ENCODE data around the gene SASH1. TPM values are rescaled to one million over a fixed set of nuclear protein-coding genes. Genes with fewer than 3 reads are reported as not detected.

The SASH1 gene
- total and polyA plus RNA-seq, 9 of the 15 experiments (the other 6 are each of a cell fraction or from before 2014, with no cell fraction given): 0.35 to 3.5 (median 1.6) TPM

DNA sequence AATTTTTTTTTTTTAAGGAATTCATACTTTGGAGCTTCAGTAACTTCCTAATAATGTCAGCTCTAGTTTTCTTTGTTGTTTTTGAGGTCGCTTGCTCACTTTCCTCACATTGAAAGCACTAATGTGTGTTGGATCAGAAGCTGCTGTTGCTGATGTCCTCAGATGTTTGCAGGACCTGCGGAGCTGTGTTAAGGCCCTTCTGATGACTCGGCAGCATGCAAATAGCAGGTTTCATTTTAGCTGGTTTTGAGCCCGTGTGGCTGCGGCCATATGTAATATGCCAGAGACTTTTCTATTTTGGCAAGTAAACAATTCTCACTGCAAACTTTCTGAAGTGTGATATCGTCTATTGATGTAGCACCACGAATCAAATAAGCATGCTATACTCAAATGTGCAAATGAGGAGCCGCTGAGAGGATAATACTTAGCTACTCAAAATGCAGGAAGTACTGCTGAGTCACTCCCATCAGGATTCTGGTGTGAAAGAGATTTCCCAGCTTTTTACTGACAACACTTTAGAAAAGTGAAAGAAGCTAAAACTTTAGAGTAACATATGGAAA is 187.8 kb downstream of the SASH1 start (continued):
- TF ChIP-seq, protein P1, sequence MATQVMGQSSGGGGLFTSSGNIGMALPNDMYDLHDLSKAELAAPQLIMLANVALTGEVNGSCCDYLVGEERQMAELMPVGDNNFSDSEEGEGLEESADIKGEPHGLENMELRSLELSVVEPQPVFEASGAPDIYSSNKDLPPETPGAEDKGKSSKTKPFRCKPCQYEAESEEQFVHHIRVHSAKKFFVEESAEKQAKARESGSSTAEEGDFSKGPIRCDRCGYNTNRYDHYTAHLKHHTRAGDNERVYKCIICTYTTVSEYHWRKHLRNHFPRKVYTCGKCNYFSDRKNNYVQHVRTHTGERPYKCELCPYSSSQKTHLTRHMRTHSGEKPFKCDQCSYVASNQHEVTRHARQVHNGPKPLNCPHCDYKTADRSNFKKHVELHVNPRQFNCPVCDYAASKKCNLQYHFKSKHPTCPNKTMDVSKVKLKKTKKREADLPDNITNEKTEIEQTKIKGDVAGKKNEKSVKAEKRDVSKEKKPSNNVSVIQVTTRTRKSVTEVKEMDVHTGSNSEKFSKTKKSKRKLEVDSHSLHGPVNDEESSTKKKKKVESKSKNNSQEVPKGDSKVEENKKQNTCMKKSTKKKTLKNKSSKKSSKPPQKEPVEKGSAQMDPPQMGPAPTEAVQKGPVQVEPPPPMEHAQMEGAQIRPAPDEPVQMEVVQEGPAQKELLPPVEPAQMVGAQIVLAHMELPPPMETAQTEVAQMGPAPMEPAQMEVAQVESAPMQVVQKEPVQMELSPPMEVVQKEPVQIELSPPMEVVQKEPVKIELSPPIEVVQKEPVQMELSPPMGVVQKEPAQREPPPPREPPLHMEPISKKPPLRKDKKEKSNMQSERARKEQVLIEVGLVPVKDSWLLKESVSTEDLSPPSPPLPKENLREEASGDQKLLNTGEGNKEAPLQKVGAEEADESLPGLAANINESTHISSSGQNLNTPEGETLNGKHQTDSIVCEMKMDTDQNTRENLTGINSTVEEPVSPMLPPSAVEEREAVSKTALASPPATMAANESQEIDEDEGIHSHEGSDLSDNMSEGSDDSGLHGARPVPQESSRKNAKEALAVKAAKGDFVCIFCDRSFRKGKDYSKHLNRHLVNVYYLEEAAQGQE (IDR thresholded peaks at IDR 0.05; ENCODE audit: borderline replicate concordance): no peak
- TF ChIP-seq, protein P1 (CRISPR knock-in tag; IDR thresholded peaks at IDR 0.05; ENCODE audit: low read depth): no peak
- TF ChIP-seq, protein P2, sequence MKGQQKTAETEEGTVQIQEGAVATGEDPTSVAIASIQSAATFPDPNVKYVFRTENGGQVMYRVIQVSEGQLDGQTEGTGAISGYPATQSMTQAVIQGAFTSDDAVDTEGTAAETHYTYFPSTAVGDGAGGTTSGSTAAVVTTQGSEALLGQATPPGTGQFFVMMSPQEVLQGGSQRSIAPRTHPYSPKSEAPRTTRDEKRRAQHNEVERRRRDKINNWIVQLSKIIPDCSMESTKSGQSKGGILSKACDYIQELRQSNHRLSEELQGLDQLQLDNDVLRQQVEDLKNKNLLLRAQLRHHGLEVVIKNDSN (CRISPR knock-in tag; IDR thresholded peaks at IDR 0.05): no peak
- TF ChIP-seq, protein P3, sequence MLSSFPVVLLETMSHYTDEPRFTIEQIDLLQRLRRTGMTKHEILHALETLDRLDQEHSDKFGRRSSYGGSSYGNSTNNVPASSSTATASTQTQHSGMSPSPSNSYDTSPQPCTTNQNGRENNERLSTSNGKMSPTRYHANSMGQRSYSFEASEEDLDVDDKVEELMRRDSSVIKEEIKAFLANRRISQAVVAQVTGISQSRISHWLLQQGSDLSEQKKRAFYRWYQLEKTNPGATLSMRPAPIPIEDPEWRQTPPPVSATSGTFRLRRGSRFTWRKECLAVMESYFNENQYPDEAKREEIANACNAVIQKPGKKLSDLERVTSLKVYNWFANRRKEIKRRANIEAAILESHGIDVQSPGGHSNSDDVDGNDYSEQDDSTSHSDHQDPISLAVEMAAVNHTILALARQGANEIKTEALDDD (IDR thresholded peaks at IDR 0.05): no peak
- TF ChIP-seq CC2D1A (IDR thresholded peaks at IDR 0.05) (no peak), FUS (optimal IDR thresholded peaks at IDR 0.05; ENCODE audit: low read depth, low read length) (no peak), JUN (IDR thresholded peaks at IDR 0.05; ENCODE audit: borderline replicate concordance, low read depth, low read length) (no peak), JUN (CRISPR knock-in tag; IDR thresholded peaks at IDR 0.05; ENCODE audit: borderline replicate concordance) (no peak), SNRNP70 (optimal IDR thresholded peaks at IDR 0.05; ENCODE audit: low read depth, low read length) (no peak)
- TF ChIP-seq, protein P4, sequence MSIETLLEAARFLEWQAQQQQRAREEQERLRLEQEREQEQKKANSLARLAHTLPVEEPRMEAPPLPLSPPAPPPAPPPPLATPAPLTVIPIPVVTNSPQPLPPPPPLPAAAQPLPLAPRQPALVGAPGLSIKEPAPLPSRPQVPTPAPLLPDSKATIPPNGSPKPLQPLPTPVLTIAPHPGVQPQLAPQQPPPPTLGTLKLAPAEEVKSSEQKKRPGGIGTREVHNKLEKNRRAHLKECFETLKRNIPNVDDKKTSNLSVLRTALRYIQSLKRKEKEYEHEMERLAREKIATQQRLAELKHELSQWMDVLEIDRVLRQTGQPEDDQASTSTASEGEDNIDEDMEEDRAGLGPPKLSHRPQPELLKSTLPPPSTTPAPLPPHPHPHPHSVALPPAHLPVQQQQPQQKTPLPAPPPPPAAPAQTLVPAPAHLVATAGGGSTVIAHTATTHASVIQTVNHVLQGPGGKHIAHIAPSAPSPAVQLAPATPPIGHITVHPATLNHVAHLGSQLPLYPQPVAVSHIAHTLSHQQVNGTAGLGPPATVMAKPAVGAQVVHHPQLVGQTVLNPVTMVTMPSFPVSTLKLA (conservative IDR thresholded peaks at IDR 0.05): no peak; a peak in 1 of 4 replicates
- TF ChIP-seq, protein P5, sequence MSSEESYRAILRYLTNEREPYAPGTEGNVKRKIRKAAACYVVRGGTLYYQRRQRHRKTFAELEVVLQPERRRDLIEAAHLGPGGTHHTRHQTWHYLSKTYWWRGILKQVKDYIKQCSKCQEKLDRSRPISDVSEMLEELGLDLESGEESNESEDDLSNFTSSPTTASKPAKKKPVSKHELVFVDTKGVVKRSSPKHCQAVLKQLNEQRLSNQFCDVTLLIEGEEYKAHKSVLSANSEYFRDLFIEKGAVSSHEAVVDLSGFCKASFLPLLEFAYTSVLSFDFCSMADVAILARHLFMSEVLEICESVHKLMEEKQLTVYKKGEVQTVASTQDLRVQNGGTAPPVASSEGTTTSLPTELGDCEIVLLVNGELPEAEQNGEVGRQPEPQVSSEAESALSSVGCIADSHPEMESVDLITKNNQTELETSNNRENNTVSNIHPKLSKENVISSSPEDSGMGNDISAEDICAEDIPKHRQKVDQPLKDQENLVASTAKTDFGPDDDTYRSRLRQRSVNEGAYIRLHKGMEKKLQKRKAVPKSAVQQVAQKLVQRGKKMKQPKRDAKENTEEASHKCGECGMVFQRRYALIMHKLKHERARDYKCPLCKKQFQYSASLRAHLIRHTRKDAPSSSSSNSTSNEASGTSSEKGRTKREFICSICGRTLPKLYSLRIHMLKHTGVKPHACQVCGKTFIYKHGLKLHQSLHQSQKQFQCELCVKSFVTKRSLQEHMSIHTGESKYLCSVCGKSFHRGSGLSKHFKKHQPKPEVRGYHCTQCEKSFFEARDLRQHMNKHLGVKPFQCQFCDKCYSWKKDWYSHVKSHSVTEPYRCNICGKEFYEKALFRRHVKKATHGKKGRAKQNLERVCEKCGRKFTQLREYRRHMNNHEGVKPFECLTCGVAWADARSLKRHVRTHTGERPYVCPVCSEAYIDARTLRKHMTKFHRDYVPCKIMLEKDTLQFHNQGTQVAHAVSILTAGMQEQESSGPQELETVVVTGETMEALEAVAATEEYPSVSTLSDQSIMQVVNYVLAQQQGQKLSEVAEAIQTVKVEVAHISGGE (CRISPR knock-in tag; IDR thresholded peaks at IDR 0.05): no peak
